Upper lobe of left lung (tissue), 6 donors: ENCODE results near the gene TDRKH. TPM values are rescaled to one million over a fixed set of nuclear protein-coding genes. Genes with fewer than 3 reads are reported as not detected.
A peak's percentile ranks its signal among the peaks of the same experiment; 100 is the strongest.

Experiments used
- ATAC-seq, 2 donors: fragments of 200-7000 bp; cut with Tn5 transposase; one replicate each; pipeline ENCODE4 v1.9.1; 2022; ENCODE audit warnings: mild to moderate bottlenecking in 2 of 2, moderate library complexity in 2 of 2; ENCODE audit not compliant: low FRiP score in 2 of 2
- DNase-seq, 2 donors: peaks; one replicate each; pipeline ENCODE4 v3.0.0-alpha.2; 2019 to 2020
- H3K27ac ChIP-seq, 4 donors: fragments of 200-600 bp; sonication (generic); one replicate each; pipeline ENCODE4 v1.5.1; 2016 to 2019
- H3K27me3 ChIP-seq, 4 donors: fragments of 200-600 bp; sonication (generic); one replicate each; pipeline ENCODE4 v1.5.1; 2017 to 2019
- H3K36me3 ChIP-seq, 4 donors: fragments of 200-600 bp; sonication (generic); one replicate each; pipeline ENCODE4 v1.5.1; 2016 to 2019
- H3K4me1 ChIP-seq, 4 donors: fragments of 200-600 bp; sonication (generic); one replicate each; pipeline ENCODE4 v1.5.1; 2018 to 2019
- H3K4me3 ChIP-seq, 4 donors: fragments of 200-600 bp; sonication (generic); one replicate each; pipeline ENCODE4 v1.5.1; 2017 to 2019; ENCODE audit warnings: mild to moderate bottlenecking in 2 of 4, moderate library complexity in 1 of 4
- H3K9me3 ChIP-seq, 4 donors: fragments of 200-600 bp; sonication (generic); one replicate each; pipeline ENCODE4 v1.5.1; 2018 to 2019
- EP300 ChIP-seq, 4 donors: sonication (generic); formaldehyde crosslinking; IDR thresholded peaks; one replicate each; pipeline ENCODE4 v1.5.1; 2017; ENCODE audit warnings: antibody characterized with exemption in 4 of 4, control low read depth in 2 of 4
- POLR2A ChIP-seq, 4 donors: fragments of 450-650 bp; IDR thresholded peaks; one replicate each; pipeline ENCODE4 v1.5.1; 2016 to 2017; ENCODE audit warnings: antibody characterized with exemption in 4 of 4, mild to moderate bottlenecking in 2 of 4
- POLR2AphosphoS5 ChIP-seq, 2 donors: sonication (generic); formaldehyde crosslinking; IDR thresholded peaks; one replicate each; pipeline ENCODE4 v1.5.1; 2017; ENCODE audit warnings: antibody characterized with exemption in 2 of 2
- WGBS, 2 donors: methylation state at CpG; one replicate each; pipeline ENCODE4 v1.1.5; 2017 to 2018; 5-methylcytosine and 5-hydroxymethylcytosine counted together
- total RNA-seq, 6 donors: library from RNA; depleted of rRNA in 4 of 6; stranded (reverse); fragments of >200 nt in 4 of 6; gene quantifications; one replicate each; pipeline versions ENCODE4 v1.1.0 to v1.2.1, GENCODE V29; 2016 to 2021
- TF ChIP-seq, protein P1 (sequence below), 6 experiments: fragments of 450-650 bp in 4 of 6; fragments of 200-600 bp in 2 of 6; sonication (generic) in 2 of 6; IDR thresholded peaks; one replicate each; pipeline ENCODE4 v1.5.1; 2016 to 2019; ENCODE audit warnings: antibody characterized with exemption in 6 of 6
- donor health status: DM: no; HTN: no; CAD: no; lungs with moderate emphysema.
- donor health status: DM: no; HTN: yes; CAD: no; lungs with severe emphysema.

TDRKH gene
- total RNA-seq, 6 donors from 2014 or later, result 7.3 to 17.0 (median 13.1) TPM

DNA sequence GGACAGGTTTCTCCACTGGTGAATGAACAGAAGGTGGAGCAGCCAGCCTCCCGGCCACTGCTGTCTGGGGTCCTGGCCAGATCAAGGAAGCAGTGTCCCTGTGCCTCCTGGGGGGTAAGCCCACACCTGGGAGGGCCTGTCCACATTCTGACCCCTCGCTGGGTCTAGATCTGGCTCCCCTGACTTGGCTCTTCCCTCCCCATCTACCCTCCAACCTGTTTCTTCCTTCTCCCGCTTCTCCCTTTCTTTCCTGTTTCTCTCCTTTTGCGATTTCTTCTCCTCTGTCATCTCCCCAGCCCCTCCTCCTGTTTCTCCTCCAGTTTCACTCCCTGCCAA, 40.9 kb upstream of the TDRKH start:
- peak overlapping the region; percentile 30 to 52 (median 46) for H3K4me3 ChIP-seq
- H3K27me3 ChIP-seq, result no peaks in the 10 kb centered on the region
- H3K27ac ChIP-seq, result peak overlapping the region; percentile 38 to 84 (median 61)
- H3K36me3 ChIP-seq, result no peaks in the 10 kb centered on the region
- H3K4me1 ChIP-seq, result peaks cover 24 to 49% (median 34%) of the 10 kb centered on the region in 4 donors
- DNase-seq (no peak), ATAC-seq (no peak)
- 47 to 56% methylated on average over 3 to 4 of the region's 4 CpGs for WGBS, 2 donors
- TF ChIP-seq, protein P1, sequence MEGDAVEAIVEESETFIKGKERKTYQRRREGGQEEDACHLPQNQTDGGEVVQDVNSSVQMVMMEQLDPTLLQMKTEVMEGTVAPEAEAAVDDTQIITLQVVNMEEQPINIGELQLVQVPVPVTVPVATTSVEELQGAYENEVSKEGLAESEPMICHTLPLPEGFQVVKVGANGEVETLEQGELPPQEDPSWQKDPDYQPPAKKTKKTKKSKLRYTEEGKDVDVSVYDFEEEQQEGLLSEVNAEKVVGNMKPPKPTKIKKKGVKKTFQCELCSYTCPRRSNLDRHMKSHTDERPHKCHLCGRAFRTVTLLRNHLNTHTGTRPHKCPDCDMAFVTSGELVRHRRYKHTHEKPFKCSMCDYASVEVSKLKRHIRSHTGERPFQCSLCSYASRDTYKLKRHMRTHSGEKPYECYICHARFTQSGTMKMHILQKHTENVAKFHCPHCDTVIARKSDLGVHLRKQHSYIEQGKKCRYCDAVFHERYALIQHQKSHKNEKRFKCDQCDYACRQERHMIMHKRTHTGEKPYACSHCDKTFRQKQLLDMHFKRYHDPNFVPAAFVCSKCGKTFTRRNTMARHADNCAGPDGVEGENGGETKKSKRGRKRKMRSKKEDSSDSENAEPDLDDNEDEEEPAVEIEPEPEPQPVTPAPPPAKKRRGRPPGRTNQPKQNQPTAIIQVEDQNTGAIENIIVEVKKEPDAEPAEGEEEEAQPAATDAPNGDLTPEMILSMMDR (IDR thresholded peaks at IDR 0.05), result no peak
- TF ChIP-seq POLR2A (IDR thresholded peaks at IDR 0.05), result no peak
- no peak for TF ChIP-seq EP300 (IDR thresholded peaks at IDR 0.05)
- no peak for TF ChIP-seq POLR2AphosphoS5 (IDR thresholded peaks at IDR 0.05)
- no peaks in the 10 kb centered on the region for H3K9me3 ChIP-seq

DNA sequence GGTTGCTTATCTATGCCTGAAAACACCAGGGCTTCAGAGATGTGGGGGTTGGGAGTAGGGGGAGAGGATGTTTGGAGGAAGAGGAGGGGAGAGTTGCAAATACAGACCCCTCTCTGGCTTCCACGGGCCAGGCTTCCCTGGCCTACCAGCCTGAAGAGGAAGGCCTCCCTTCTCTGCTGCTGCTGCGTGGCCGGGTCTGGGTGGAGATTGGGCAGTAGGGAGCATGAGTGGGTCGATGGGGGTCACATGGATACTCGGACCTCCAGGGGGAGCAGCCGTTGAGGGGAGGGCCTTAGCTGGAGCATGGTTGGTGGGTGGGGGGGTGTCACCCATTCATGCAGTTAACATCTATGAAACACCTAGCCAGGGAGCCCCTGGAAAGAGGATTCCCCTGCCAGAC, 39.8 kb upstream of the TDRKH start:
- WGBS, 2 donors, result 20 to 32% methylated on average over 1 to 6 of the region's 6 CpGs
- no peak for DNase-seq
- H3K27ac ChIP-seq, result peak overlapping the region in 1 of 4 donors; percentile 36
- H3K4me3 ChIP-seq, result peak overlapping the region in 1 of 4 donors; percentile 52
- no peaks in the 10 kb centered on the region for H3K9me3 ChIP-seq
- ATAC-seq, result no peak
- no peaks in the 10 kb centered on the region for H3K27me3 ChIP-seq
- TF ChIP-seq, protein P1 (IDR thresholded peaks at IDR 0.05), result no peak
- TF ChIP-seq POLR2AphosphoS5 (IDR thresholded peaks at IDR 0.05) (no peak), POLR2A (IDR thresholded peaks at IDR 0.05) (no peak), EP300 (IDR thresholded peaks at IDR 0.05) (no peak)
- H3K4me1 ChIP-seq, result peaks cover 24 to 49% (median 34%) of the 10 kb centered on the region in 4 donors
- no peaks in the 10 kb centered on the region for H3K36me3 ChIP-seq

DNA sequence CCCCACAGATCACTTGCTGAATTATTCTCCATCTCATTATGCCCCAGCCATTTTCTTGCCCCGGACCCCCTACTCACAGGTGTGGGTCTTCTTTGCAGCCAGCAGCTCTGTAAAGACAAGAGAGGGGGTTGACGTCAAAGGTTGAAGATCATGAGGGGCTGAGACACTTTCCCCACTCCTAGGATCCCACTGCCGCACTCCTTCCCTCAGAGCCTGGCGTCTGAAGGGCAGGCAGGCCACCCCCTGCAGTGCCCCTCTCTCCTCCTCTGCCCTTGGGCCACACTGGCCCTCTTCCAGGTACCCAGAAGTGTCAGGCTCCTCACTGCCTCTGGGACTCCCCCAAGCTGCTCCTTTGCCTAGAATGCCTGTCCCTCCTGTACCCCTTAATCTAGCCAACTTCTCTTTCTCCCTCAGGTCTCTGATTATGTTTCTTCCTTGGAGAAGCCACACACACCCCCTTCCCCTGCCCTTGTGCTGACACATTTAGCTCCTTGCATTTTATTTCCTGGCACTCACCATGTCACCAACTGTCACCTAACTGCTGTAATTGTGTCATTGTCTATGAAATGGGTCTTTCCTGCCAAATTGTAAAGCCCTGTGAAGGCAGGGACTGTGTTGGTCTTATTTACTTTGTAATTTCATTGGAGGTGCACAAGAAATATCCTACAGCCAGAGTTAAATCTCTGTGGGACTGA, 39.2 kb upstream of the TDRKH start:
- Histone ChIP-seq H3K9me3 (no peaks in the 10 kb centered on the region), H3K4me3 (no peak overlapping the region), H3K4me1 (peaks cover 24 to 49% (median 34%) of the 10 kb centered on the region in 4 donors), H3K36me3 (no peaks in the 10 kb centered on the region), H3K27ac (peak overlapping the region in 1 of 4 donors; percentile 36), H3K27me3 (no peaks in the 10 kb centered on the region)
- DNase-seq (no peak), ATAC-seq (no peak)
- 27 to 41% methylated on average over 4 of the region's 4 CpGs for WGBS, 2 donors
- no peak for TF ChIP-seq EP300 (IDR thresholded peaks at IDR 0.05)
- TF ChIP-seq POLR2A (IDR thresholded peaks at IDR 0.05), result no peak
- TF ChIP-seq, protein P1 (IDR thresholded peaks at IDR 0.05), result no peak
- TF ChIP-seq POLR2AphosphoS5 (IDR thresholded peaks at IDR 0.05), result no peak

DNA sequence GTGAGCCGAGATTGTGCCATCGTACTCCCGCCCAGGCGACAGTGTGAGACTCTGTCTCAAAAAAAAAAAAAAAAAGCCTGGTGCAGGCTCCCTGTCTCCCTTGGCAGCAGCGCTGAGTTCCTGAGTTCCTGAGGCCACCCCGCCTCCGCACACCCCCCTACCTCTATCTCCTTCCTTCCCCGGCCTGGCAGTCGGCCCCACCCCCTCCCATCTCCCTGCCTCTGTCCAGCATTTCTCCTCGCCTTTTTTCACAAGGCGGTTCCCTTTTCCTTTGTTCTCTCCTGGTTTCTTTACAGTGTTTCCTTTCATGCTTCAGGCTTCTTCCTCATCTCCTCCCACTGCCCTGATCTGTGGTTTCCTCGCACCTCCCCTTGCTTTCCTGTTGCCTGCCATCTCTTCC, 38.6 kb upstream of the TDRKH start:
- TF ChIP-seq EP300 (IDR thresholded peaks at IDR 0.05) (no peak), POLR2AphosphoS5 (IDR thresholded peaks at IDR 0.05) (no peak), POLR2A (IDR thresholded peaks at IDR 0.05) (no peak)
- TF ChIP-seq, protein P1 (IDR thresholded peaks at IDR 0.05), result no peak
- no peaks in the 10 kb centered on the region for H3K9me3 ChIP-seq
- 6 to 14% methylated on average over 8 to 9 of the region's 12 CpGs for WGBS, 2 donors
- ATAC-seq, result no peak
- peaks cover 24 to 49% (median 34%) of the 10 kb centered on the region in 4 donors for H3K4me1 ChIP-seq
- DNase-seq, result peak in 1 of 2 donors; percentile 30
- H3K4me3 ChIP-seq, result no peak overlapping the region
- peak overlapping the region in 1 of 4 donors; percentile 36 for H3K27ac ChIP-seq
- no peaks in the 10 kb centered on the region for H3K36me3 ChIP-seq
- H3K27me3 ChIP-seq, result no peaks in the 10 kb centered on the region

DNA sequence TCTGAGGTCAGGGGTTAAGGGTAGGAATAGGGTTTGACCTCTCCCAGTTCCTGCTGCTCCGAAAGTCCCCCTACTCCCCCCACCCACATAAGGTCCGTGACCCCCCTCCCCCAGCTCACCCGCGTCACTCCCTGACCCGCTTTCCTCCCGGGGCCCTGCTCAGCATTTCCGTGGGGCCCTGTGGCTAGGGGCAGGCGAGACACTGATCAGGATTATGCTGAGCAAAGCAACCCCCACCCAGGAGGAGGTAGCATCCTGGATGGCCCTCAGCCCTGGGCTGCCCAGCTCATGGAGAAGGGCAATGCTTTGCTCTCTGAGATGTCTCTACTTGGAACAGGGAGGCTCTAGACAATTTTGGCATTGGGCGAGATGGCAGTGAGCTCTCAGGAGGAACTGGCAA, 37.6 kb upstream of the TDRKH start:
- Histone ChIP-seq H3K27me3 (no peaks in the 10 kb centered on the region), H3K9me3 (no peaks in the 10 kb centered on the region), H3K27ac (peak overlapping the region in 2 of 4 donors; percentile 3 to 21), H3K4me1 (peaks cover 22 to 42% (median 29%) of the 10 kb centered on the region in 4 donors), H3K36me3 (no peaks in the 10 kb centered on the region), H3K4me3 (no peak overlapping the region)
- WGBS, 2 donors, result 44 to 80% methylated on average over 1 to 8 of the region's 9 CpGs
- TF ChIP-seq EP300 (IDR thresholded peaks at IDR 0.05) (no peak), POLR2AphosphoS5 (IDR thresholded peaks at IDR 0.05) (no peak), POLR2A (IDR thresholded peaks at IDR 0.05) (no peak)
- TF ChIP-seq, protein P1 (IDR thresholded peaks at IDR 0.05), result no peak
- DNase-seq, result no peak
- no peak for ATAC-seq
